Karpas-422 (cell line): ENCODE measurements around the gene DNTTIP2. TPM values are rescaled to one million over a fixed set of nuclear protein-coding genes. Genes with fewer than 3 reads are reported as not detected.

Source experiments
- DNase-seq: peaks from one replicate; pipeline ENCODE4 v3.0.0-alpha.2; 2015
- H2AFZ ChIP-seq: fragments of 200-600 bp; sonication (generic); 2 replicates; pipeline ENCODE4 v1.6.1; 2014; ENCODE audit warnings: antibody characterized with exemption, low read length, mixed read lengths
- H3K27ac ChIP-seq: fragments of 200-600 bp; sonication (generic); 2 replicates; pipeline ENCODE4 v1.5.1; 2014; ENCODE audit warnings: mild to moderate bottlenecking, low read length, moderate library complexity
- H3K27me3 ChIP-seq: fragments of 200-600 bp; sonication (generic); 2 replicates; pipeline ENCODE4 v1.6.1; 2014; ENCODE audit warnings: low read length, mixed read lengths
- H3K36me3 ChIP-seq: fragments of 200-600 bp; sonication (generic); 2 replicates; pipeline ENCODE4 v1.6.1; 2014; ENCODE audit warnings: low read length, mixed read lengths; ENCODE audit not compliant: insufficient read depth
- H3K4me1 ChIP-seq: fragments of 200-600 bp; sonication (generic); 2 replicates; pipeline ENCODE4 v1.6.1; 2014; ENCODE audit warnings: mild to moderate bottlenecking, low read length, mixed read lengths
- H3K4me2 ChIP-seq: fragments of 200-600 bp; sonication (generic); 2 replicates; pipeline ENCODE4 v1.6.1; 2014; ENCODE audit warnings: low read length, low read depth, mild to moderate bottlenecking; ENCODE audit not compliant: poor library complexity, severe bottlenecking
- H3K4me3 ChIP-seq: fragments of 200-600 bp; sonication (generic); 2 replicates; pipeline ENCODE4 v1.5.1; 2014; ENCODE audit warnings: mild to moderate bottlenecking, antibody characterized with exemption, low read length, mixed read lengths
- H3K79me2 ChIP-seq: fragments of 200-600 bp; sonication (generic); 2 replicates; pipeline ENCODE4 v1.6.1; 2014; ENCODE audit warnings: mild to moderate bottlenecking, low read length, mixed read lengths
- H3K9ac ChIP-seq: fragments of 200-600 bp; sonication (generic); 2 replicates; pipeline ENCODE4 v1.6.0; 2014; ENCODE audit warnings: low read length
- H3K9me2 ChIP-seq: fragments of 200-600 bp; sonication (generic), shearing (Covaris generic); replicated peaks from 2 replicates; pipeline ENCODE4 v1.6.0; 2014; ENCODE audit warnings: mild to moderate bottlenecking, low read length, moderate library complexity; ENCODE audit not compliant: insufficient read depth
- H3K9me3 ChIP-seq: fragments of 300-700, 200-600 bp; sonication (generic); 2 replicates; pipeline ENCODE4 v1.6.1; 2014; ENCODE audit warnings: low read length, mixed read lengths
- H4K20me1 ChIP-seq: fragments of 200-600 bp; sonication (generic); 2 replicates; pipeline ENCODE4 v1.6.1; 2014; ENCODE audit warnings: mild to moderate bottlenecking, antibody characterized with exemption, low read length, low read depth; ENCODE audit not compliant: insufficient read depth
- small RNA-seq: library from RNA; depleted of rRNA; stranded (forward); fragments of <200 nt; gene quantifications from one replicate; pipeline ENCODE3, GENCODE V24; 2014
- total RNA-seq: library from RNA; depleted of rRNA; stranded (reverse); fragments of >200 nt; shearing (Covaris generic); gene quantifications from 2 replicates; pipeline ENCODE4 v1.2.3, GENCODE V29; 2014; ENCODE audit warnings: low replicate concordance; rRNA removed

Gene DNTTIP2
- total RNA-seq, 1 experiment from 2014 or later = 61.9 TPM

DNA sequence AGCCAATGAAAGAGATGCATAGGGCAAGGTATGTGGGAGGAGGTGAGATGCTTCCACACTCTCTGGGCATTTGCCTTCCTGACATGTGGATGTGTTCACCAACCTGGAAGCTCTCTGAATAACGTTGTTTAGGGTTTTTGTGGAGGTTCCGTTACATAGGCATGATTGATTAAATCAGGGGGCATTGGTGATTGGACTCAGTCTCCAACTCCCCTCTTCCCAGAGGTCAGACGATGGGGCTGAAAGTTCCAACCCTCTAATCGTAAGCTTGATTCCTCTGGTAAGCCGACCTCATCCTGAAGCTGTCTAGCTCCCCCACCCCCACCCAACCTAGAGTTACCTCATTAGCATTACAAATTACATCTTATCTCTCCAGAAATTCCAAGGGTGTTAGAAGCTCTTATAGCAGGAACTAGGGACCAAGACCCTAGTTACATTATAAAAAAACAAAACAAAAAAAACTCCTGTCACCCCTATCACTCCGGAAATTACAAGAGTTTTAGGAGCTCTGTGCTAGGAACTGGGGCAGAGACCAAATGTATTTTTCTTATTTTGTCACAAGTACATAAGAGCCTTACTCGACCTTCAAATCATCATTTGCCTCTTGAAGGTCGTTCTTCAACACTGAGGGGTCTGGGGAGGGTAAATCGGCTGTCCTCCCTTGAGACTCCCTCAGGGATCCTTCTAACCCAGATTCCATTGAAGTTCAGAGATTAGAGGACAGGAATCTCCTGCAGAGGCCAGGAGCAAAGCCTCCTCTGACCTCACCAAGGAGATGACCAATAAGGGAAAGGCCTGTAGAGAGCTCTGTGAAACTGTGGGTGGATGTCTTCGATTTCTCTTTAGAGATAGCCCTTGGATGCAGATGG, 58.2 kb downstream of the DNTTIP2 start:
- Histone ChIP-seq H2AFZ (no peak overlapping the region), H3K9me2 (no peaks in the 10 kb centered on the region), H3K27me3 (no peaks in the 10 kb centered on the region), H3K4me1 (no peaks in the 10 kb centered on the region), H3K36me3 (no peaks in the 10 kb centered on the region), H3K4me2 (no peak overlapping the region), H4K20me1 (no peaks in the 10 kb centered on the region), H3K4me3 (no peak overlapping the region), H3K79me2 (no peaks in the 10 kb centered on the region), H3K9me3 (no peaks in the 10 kb centered on the region), H3K27ac (no peak overlapping the region), H3K9ac (no peak overlapping the region)
- no peak for DNase-seq

DNA sequence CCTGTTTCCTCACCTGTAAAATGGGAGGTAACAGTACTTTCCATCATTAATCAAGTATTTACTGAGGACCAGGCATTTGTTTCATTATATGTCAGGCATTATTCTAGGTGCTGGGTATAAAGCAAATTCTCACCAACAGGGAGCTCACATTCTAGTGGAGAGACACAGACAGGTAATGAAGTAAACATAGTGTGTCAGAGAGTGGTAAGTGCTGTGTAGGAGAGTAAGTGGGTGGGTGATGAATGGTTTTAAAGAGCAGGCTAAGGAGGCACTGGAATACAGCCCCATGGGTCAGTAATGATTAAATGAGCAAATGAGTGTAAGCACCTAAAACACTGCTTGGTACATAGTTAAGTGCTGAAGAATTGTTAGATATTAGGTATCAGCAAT, 60.4 kb downstream of the DNTTIP2 start:
- Histone ChIP-seq H3K4me2 (no peak overlapping the region), H3K79me2 (no peaks in the 10 kb centered on the region), H3K27ac (no peak overlapping the region), H3K4me1 (peaks cover 5% of the 10 kb centered on the region; the same call in 1 of the 2 replicates), H3K36me3 (no peaks in the 10 kb centered on the region), H3K4me3 (no peak overlapping the region), H4K20me1 (no peaks in the 10 kb centered on the region), H3K9ac (no peak overlapping the region), H3K9me3 (no peaks in the 10 kb centered on the region), H2AFZ (no peak overlapping the region), H3K27me3 (no peaks in the 10 kb centered on the region), H3K9me2 (no peaks in the 10 kb centered on the region)
- DNase-seq = no peak

DNA sequence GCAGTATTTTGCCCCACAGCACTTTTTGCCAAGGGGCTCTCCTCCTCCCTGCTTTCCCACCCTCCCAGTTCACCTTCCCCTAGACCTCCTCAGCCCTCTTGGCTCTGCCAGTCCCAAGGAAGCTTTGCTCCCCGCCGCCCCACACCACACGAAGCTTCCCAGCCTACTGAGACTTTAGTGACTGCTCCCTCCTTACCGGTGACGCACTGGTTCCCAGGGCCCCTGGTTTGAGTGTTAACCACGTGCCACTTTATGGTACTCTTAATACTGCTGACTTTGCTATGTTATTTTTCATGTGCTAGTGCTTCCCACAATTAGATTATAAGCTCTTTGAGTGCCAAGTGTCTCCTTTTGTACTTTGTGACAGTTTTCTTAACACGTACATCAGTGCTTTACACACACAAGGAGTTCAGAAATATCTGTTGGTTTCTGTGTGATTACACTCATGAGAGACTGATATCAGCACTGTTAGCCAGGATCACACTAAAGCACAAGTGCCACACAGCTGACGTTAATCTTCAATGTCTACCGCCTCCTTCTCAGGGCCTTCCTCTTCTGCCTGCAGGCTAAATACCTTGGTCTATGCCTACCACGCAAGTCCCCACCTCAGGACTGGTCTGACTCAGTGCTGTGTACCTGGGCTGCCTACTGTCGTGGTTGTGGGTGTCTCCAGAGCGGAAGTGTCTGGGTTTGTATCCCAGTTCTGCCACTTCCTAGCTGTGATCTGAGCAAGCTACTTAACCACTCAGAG, 61.0 kb downstream of the DNTTIP2 start:
- no peaks in the 10 kb centered on the region for H3K9me2 ChIP-seq
- no peak overlapping the region for H3K4me2 ChIP-seq
- no peak for DNase-seq
- H3K9me3 ChIP-seq = no peaks in the 10 kb centered on the region
- H3K4me1 ChIP-seq = peaks cover 5% of the 10 kb centered on the region; the same call in 1 of the 2 replicates
- no peak overlapping the region for H3K9ac ChIP-seq
- H4K20me1 ChIP-seq = no peaks in the 10 kb centered on the region
- H3K27ac ChIP-seq = no peak overlapping the region
- H3K79me2 ChIP-seq = no peaks in the 10 kb centered on the region
- no peaks in the 10 kb centered on the region for H3K36me3 ChIP-seq
- H3K4me3 ChIP-seq = no peak overlapping the region
- H3K27me3 ChIP-seq = no peaks in the 10 kb centered on the region
- no peak overlapping the region for H2AFZ ChIP-seq

DNA sequence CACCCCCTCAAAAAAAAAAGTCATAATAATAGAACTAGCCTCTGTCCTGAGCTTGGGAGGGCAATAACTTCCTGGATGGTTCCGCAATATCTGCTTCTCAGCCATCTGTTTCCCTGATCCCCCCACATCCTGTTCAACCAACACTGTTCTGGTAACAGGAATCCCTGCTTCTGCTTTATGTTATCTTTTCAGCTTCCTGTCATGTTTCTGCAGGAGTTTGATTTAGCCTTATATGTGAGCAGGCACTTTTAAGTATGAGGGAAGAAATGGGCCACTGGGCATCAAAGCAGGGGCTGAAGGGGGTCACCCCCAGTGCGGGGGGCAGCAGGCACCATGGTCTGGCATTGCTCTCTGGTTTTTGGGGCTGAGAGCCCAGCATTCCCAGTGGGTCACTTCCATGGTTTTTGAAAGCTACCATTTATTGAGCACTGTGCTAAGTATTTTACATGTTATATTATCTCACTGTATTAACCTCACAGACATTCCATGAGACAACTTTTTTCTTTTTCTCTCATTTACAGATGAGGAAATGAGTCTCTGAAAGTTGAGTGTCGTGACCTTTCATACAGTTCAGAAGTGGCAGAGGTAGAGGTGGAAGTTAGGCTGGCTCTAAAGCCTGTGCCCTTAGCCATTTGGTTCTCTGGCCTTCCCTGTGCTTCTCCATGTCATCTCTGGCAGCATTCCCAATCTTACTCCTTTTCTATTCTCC, 61.9 kb downstream of the DNTTIP2 start:
- H3K4me3 ChIP-seq = no peak overlapping the region
- peaks cover 5% of the 10 kb centered on the region; the same call in 1 of the 2 replicates for H3K4me1 ChIP-seq
- H3K9me2 ChIP-seq = no peaks in the 10 kb centered on the region
- H2AFZ ChIP-seq = no peak overlapping the region
- H3K27ac ChIP-seq = no peak overlapping the region
- no peak overlapping the region for H3K4me2 ChIP-seq
- no peaks in the 10 kb centered on the region for H3K36me3 ChIP-seq
- H4K20me1 ChIP-seq = no peaks in the 10 kb centered on the region
- no peak for DNase-seq
- no peaks in the 10 kb centered on the region for H3K9me3 ChIP-seq
- H3K27me3 ChIP-seq = no peaks in the 10 kb centered on the region
- H3K9ac ChIP-seq = no peak overlapping the region
- H3K79me2 ChIP-seq = no peaks in the 10 kb centered on the region

Small RNA genes lying within 50 kb of the gene (small RNA-seq; reads per million reads assigned to genes)
- not detected for gene AL117351.2
- gene MIR760 = 0.12 reads per million

Other genes starting within 250 kb of the DNTTIP2 start
- 9.9 and 12.6 TPM in 2 replicates for gene BCAR3, start 197.4 kb downstream of the DNTTIP2 start, total RNA-seq
- gene GCLM, start 30.2 kb upstream of the DNTTIP2 start, total RNA-seq = 8.2 and 11.5 TPM in 2 replicates
- gene ABCA4, start 241.9 kb upstream of the DNTTIP2 start, total RNA-seq = 0.25 TPM in 1 of 2 replicates, not detected in the other